Thoracic aorta (tissue), 2 donors: ENCODE results near the gene CAPN11. TPM values are rescaled to one million over a fixed set of nuclear protein-coding genes. Genes with fewer than 3 reads are reported as not detected.
"Not testable (repeated sequence)": the region's sequence is repeated elsewhere in the genome, so short reads cannot be mapped to it uniquely, and the experiment has no call there.

Experiments
- ATAC-seq: fragments of 150-250 bp; one replicate; pipeline ENCODE4 v1.8.0; 2017; ENCODE audit warnings: low read depth; ENCODE audit not compliant: insufficient number of reproducible peaks, low FRiP score
- DNase-seq: peaks from one replicate; pipeline ENCODE4 v3.0.0-alpha.2; 2020; ENCODE audit warnings: low spot score
- H3K27ac ChIP-seq, 2 donors: fragments of 200-600 bp; sonication (generic); 1 replicate in 1 of 2; 2 replicates in 1 of 2; pipeline ENCODE4 v1.5.1; 2016; ENCODE audit warnings: mild to moderate bottlenecking in 2 of 2, moderate library complexity in 2 of 2
- H3K27me3 ChIP-seq: fragments of 200-600 bp; sonication (generic); replicated peaks from 2 replicates; pipeline ENCODE4 v1.6.0; 2016; ENCODE audit warnings: mild to moderate bottlenecking; ENCODE audit not compliant: insufficient read depth
- H3K36me3 ChIP-seq: fragments of 200-600 bp; sonication (generic); one replicate; pipeline ENCODE4 v1.5.1; 2016
- H3K4me1 ChIP-seq, 2 donors: fragments of 200-600 bp; sonication (generic); 1 replicate in 1 of 2; 2 replicates in 1 of 2; pipeline versions ENCODE4 v1.5.1 to v1.6.0; 2016; ENCODE audit warnings: low read depth in 2 of 2, mild to moderate bottlenecking in 1 of 2; ENCODE audit not compliant: control insufficient read depth in 1 of 2
- H3K4me3 ChIP-seq: fragments of 200-600 bp; sonication (generic); 2 replicates; pipeline ENCODE4 v1.5.1; 2016; ENCODE audit warnings: mild to moderate bottlenecking
- H3K9me3 ChIP-seq: fragments of 200-600 bp; sonication (generic); 2 replicates; pipeline ENCODE4 v1.5.1; 2016
- CTCF ChIP-seq: fragments of 200-600 bp; sonication (generic); IDR thresholded peaks from one replicate; pipeline ENCODE4 v1.5.1; 2019; ENCODE audit warnings: antibody characterized with exemption
- total RNA-seq, 2 donors: library from RNA; depleted of rRNA; stranded (reverse); fragments of >200 nt; gene quantifications; one replicate each; pipeline versions ENCODE4 v1.1.0 to v1.2.3, GENCODE V29; 2016

The CAPN11 gene
- total RNA-seq, 2 donors from 2014 or later: not detected

- no peak overlapping the region for H3K27ac ChIP-seq
- peaks cover 16% of the 10 kb centered on the region for H3K36me3 ChIP-seq
- peaks cover 0 to under 1% of the 10 kb centered on the region in 2 donors for H3K4me1 ChIP-seq
- H3K27me3 ChIP-seq: no peaks in the 10 kb centered on the region
- no peak overlapping the region for H3K4me3 ChIP-seq
- no peaks in the 10 kb centered on the region for H3K9me3 ChIP-seq
- ATAC-seq (no peak), DNase-seq (no peak)
- no peak for TF ChIP-seq CTCF
These were observed 19.8 kb upstream of the CAPN11 start for GRCh38 chr6:44138717-44139350.

- DNase-seq (no peak), ATAC-seq (no peak)
- Histone ChIP-seq H3K9me3 (no peaks in the 10 kb centered on the region), H3K27ac (no peak overlapping the region), H3K4me3 (no peak overlapping the region), H3K4me1 (no peaks in the 10 kb centered on the region), H3K27me3 (no peaks in the 10 kb centered on the region), H3K36me3 (peaks cover 16% of the 10 kb centered on the region)
- TF ChIP-seq CTCF: no peak
These were observed 19.3 kb upstream of the CAPN11 start for GRCh38 chr6:44139351-44139743.

- no peak overlapping the region for H3K27ac ChIP-seq
- H3K4me3 ChIP-seq: no peak overlapping the region
- H3K36me3 ChIP-seq: peaks cover 20% of the 10 kb centered on the region
- no peaks in the 10 kb centered on the region for H3K9me3 ChIP-seq
- no peaks in the 10 kb centered on the region for H3K27me3 ChIP-seq
- DNase-seq (no peak), ATAC-seq (no peak)
- H3K4me1 ChIP-seq: no peaks in the 10 kb centered on the region
- TF ChIP-seq CTCF: no peak
These were observed 15.8 kb upstream of the CAPN11 start for GRCh38 chr6:44142835-44143234.

GRCh38 chr6:44143731-44144130, 14.9 kb upstream of the CAPN11 start:
- H3K36me3 ChIP-seq: peaks cover 25% of the 10 kb centered on the region
- no peak for ATAC-seq
- no peak for TF ChIP-seq CTCF

GRCh38 chr6:44144536-44144935, 14.1 kb upstream of the CAPN11 start:
- not testable (repeated sequence) for H3K27ac ChIP-seq, ATAC-seq, H3K4me3 ChIP-seq, H3K4me1 ChIP-seq, DNase-seq, H3K27me3 ChIP-seq, H3K9me3 ChIP-seq
- peaks cover 31% of the 10 kb centered on the region for H3K36me3 ChIP-seq

More at GRCh38 chr6:44143731-44144130, 14.9 kb upstream of the CAPN11 start:
- Histone ChIP-seq H3K4me1 (no peaks in the 10 kb centered on the region), H3K4me3 (no peak overlapping the region), H3K27me3 (no peaks in the 10 kb centered on the region), H3K9me3 (no peaks in the 10 kb centered on the region), H3K27ac (no peak overlapping the region)
- DNase-seq: no peak

- no peaks in the 10 kb centered on the region for H3K27me3 ChIP-seq
- no peak for DNase-seq
- H3K9me3 ChIP-seq: no peaks in the 10 kb centered on the region
- no peak for TF ChIP-seq CTCF
- peaks cover 28% of the 10 kb centered on the region for H3K36me3 ChIP-seq
- no peak for ATAC-seq
- no peak overlapping the region for H3K27ac ChIP-seq
- H3K4me1 ChIP-seq: no peaks in the 10 kb centered on the region
- H3K4me3 ChIP-seq: no peak overlapping the region
These were observed 12.8 kb upstream of the CAPN11 start for GRCh38 chr6:44145839-44146238.
